CD4-positive, alpha-beta T cell (primary cell): ENCODE data around the gene ITGA11. TPM values are rescaled to one million over a fixed set of nuclear protein-coding genes. Genes with fewer than 3 reads are reported as not detected.

ENCODE experiments used
- ATAC-seq: fragments of 200-7000 bp; cut with Tn5 transposase; one replicate; pipeline ENCODE4 v1.10.0; 2022; ENCODE audit warnings: mild to moderate bottlenecking; ENCODE audit not compliant: poor library complexity
- CTCF ChIA-PET: fragments of 350-600 bp; sonication (Branson Sonifier 250); formaldehyde crosslinking; loops from one replicate; lab custom pipeline; 2021; ENCODE audit warnings: antibody characterized with exemption, inconsistent platforms; lab: Charles Lee
- POLR2A ChIA-PET: fragments of 350-600 bp; sonication (Branson Sonifier 250); formaldehyde crosslinking; loops from one replicate; lab custom pipeline; 2021; ENCODE audit warnings: antibody characterized with exemption, inconsistent platforms; lab: Charles Lee
- DNase-seq, 14 experiments: peaks; one replicate each; pipeline ENCODE4 v3.0.0-alpha.2; 2013 to 2020; ENCODE audit warnings: mixed read lengths in 2 of 14
- H3K27ac ChIP-seq, 2 donors: one replicate each; pipeline versions ENCODE4 v1.5.1 to v1.7.0; 2013; ENCODE audit warnings: low read length in 2 of 2, low read depth in 1 of 2, mild to moderate bottlenecking in 1 of 2
- H3K27me3 ChIP-seq, 2 experiments: 1 replicate in 1 of 2; 2 replicates in 1 of 2; pipeline versions ENCODE4 v1.6.1 to v1.7.0; 2013; ENCODE audit warnings: low read length in 2 of 2, control low read depth in 1 of 2, mild to moderate bottlenecking in 1 of 2, moderate library complexity in 1 of 2; ENCODE audit not compliant: insufficient read depth in 2 of 2, control insufficient read depth in 1 of 2
- H3K36me3 ChIP-seq: one replicate; pipeline ENCODE4 v1.6.1; 2013; ENCODE audit warnings: low read length, control low read depth; ENCODE audit not compliant: insufficient read depth
- H3K4me1 ChIP-seq: one replicate; pipeline ENCODE4 v1.6.1; 2013; ENCODE audit warnings: low read length, control low read depth; ENCODE audit not compliant: insufficient read depth
- H3K4me3 ChIP-seq: one replicate; pipeline ENCODE4 v1.5.1; 2013; ENCODE audit warnings: mild to moderate bottlenecking, low read length, moderate library complexity
- H3K9me3 ChIP-seq, 2 experiments: 1 replicate in 1 of 2; 2 replicates in 1 of 2; pipeline versions ENCODE4 v1.6.1 to v1.7.0; 2013; ENCODE audit warnings: low read length in 2 of 2, mild to moderate bottlenecking in 2 of 2, control low read depth in 1 of 2, moderate library complexity in 1 of 2; ENCODE audit not compliant: control insufficient read depth in 1 of 2, insufficient read depth in 1 of 2
- H3K27ac Mint-ChIP-seq: one replicate; pipeline ENCODE4 v1.8.0; 2020; ENCODE audit warnings: mixed read lengths
- H3K27me3 Mint-ChIP-seq: one replicate; pipeline ENCODE4 v1.8.0; 2021; ENCODE audit warnings: mixed read lengths
- H3K36me3 Mint-ChIP-seq: one replicate; pipeline ENCODE4 v1.8.0; 2021; ENCODE audit warnings: low read depth, mixed read lengths
- H3K4me1 Mint-ChIP-seq: one replicate; pipeline ENCODE4 v1.8.0; 2021; ENCODE audit warnings: low read depth, mixed read lengths
- H3K4me3 Mint-ChIP-seq: one replicate; pipeline ENCODE4 v1.8.0; 2020; ENCODE audit warnings: mild to moderate bottlenecking, mixed read lengths
- H3K9me3 Mint-ChIP-seq: one replicate; pipeline ENCODE4 v1.8.0; 2020; ENCODE audit warnings: mixed read lengths
- CTCF ChIP-seq: fragments of 200-600 bp; IDR thresholded peaks from one replicate; pipeline ENCODE4 v1.8.0; 2022; ENCODE audit warnings: antibody characterized with exemption, mild to moderate bottlenecking
- intact Hi-C, 2 experiments: fragments of 100-400 bp; cut with DNase I in 1 of 2; cut with micrococcal nuclease in 1 of 2; formaldehyde crosslinking; loops; one replicate each; pipeline versions ENCODE4 v1.15.1 to v1.9.0; 2023 to 2025; cut with DNase I, micrococcal nuclease
- total RNA-seq, 174 experiments: library from RNA in 2 of 174; stranded (reverse) in 2 of 174; gene quantifications; one replicate each; pipeline ENCODE4 v1.2.3 and lab custom pipeline; 2021 to 2026

Gene ITGA11
- total RNA-seq, 2 experiments from 2014 or later = 0.08 to 0.20 TPM

- Mint-ChIP-seq H3K4me1 (peaks cover 52% of the 10 kb centered on the region), H3K27ac (peak overlapping the region; percentile 88), H3K4me3 (peak overlapping the region; percentile 4), H3K9me3 (no peaks in the 10 kb centered on the region), H3K27me3 (no peaks in the 10 kb centered on the region), H3K36me3 (peaks cover 9% of the 10 kb centered on the region)
- peaks cover 13% of the 10 kb centered on the region for H3K4me1 ChIP-seq
- POLR2A ChIA-PET = interaction anchor here (3.4 kb wide), 1 partner anchor 23 kb away, joined by 37 read pairs; the partner anchor contains the start of gene FEM1B
- no peak for ATAC-seq
- H3K27me3 ChIP-seq = no peaks in the 10 kb centered on the region
- peak in 1 of 14 experiments; percentile 4 for DNase-seq
- no peak overlapping the region for H3K27ac ChIP-seq
- no peaks in the 10 kb centered on the region for H3K9me3 ChIP-seq
- CTCF ChIA-PET = no interaction called here
- TF ChIP-seq CTCF = no peak
- H3K36me3 ChIP-seq = no peaks in the 10 kb centered on the region
- intact Hi-C loops = no loop called here
- H3K4me3 ChIP-seq = no peak overlapping the region
These were observed 131.6 kb downstream of the ITGA11 start for GRCh38 chr15:68300115-68300940.

GRCh38 chr15:68299436-68299835, 132.5 kb downstream of the ITGA11 start:
- ChIA-PET POLR2A (interaction anchor here (1.7 to 3.4 kb wide), 3 partner anchors 17 to 22 kb away, joined by 5 to 37 read pairs (median 11); partner anchors contain the start of gene FEM1B), CTCF (interaction anchor here (1.5 kb wide), 1 partner anchor 21 kb away, joined by 6 read pairs; the partner anchor contains the start of gene FEM1B)
- no peaks in the 10 kb centered on the region for H3K36me3 ChIP-seq
- DNase-seq (peak in 2 of 14 experiments; percentile 8 to 12), ATAC-seq (peak; percentile 32)
- Mint-ChIP-seq H3K4me1 (peaks cover 60% of the 10 kb centered on the region), H3K36me3 (peaks cover 18% of the 10 kb centered on the region), H3K27ac (peak overlapping the region; percentile 88), H3K4me3 (peak overlapping the region; percentile 75), H3K9me3 (no peaks in the 10 kb centered on the region), H3K27me3 (no peaks in the 10 kb centered on the region)
- no peaks in the 10 kb centered on the region for H3K27me3 ChIP-seq
- intact Hi-C loops = loop anchor here (2.0 kb wide), 2 partner anchors 15 to 21 kb away; no protein-coding TSS in a partner anchor
- H3K4me1 ChIP-seq = peaks cover 13% of the 10 kb centered on the region
- no peak for TF ChIP-seq CTCF
- peak overlapping the region; percentile 53 for H3K4me3 ChIP-seq
- H3K9me3 ChIP-seq = no peaks in the 10 kb centered on the region
- peak overlapping the region in 1 of 2 donors; percentile 45 for H3K27ac ChIP-seq

DNA sequence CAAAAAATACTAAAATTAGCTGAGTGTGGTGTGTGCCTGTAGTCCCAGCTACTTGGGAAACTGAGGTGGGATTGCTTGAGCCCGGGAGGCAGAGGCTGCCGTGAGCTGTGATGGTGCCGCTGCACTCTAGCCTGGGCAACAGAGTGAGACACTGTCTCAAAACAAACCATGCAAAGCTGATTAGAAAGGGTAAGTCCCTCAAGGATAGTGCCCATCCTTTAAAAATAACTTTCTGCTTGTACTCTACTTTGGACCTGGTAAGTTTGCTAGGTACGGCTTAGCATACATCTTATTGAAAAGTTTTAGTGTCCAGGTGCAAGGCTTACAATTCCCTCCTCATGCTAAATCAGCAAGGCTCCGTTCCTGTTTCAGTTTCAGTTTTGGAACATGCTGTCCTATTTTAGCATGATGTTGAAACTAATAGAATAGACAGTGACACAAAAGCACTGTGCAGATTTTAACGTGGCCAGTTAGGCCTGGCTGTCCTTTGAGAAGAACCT, 133.0 kb downstream of the ITGA11 start:
- no peaks in the 10 kb centered on the region for H3K9me3 ChIP-seq
- TF ChIP-seq CTCF = no peak
- intact Hi-C loops = loop anchor here (2.0 kb wide), 2 partner anchors 14 to 20 kb away; no protein-coding TSS in a partner anchor
- CTCF ChIA-PET = interaction anchor here (1.5 to 3.8 kb wide), 2 partner anchors 7 to 21 kb away, joined by 6 to 18 read pairs; partner anchors contain the start of gene FEM1B
- H3K36me3 ChIP-seq = peaks cover under 1% of the 10 kb centered on the region
- Mint-ChIP-seq H3K9me3 (no peaks in the 10 kb centered on the region), H3K27me3 (no peaks in the 10 kb centered on the region), H3K27ac (peak overlapping the region; percentile 88), H3K4me3 (peak overlapping the region; percentile 80), H3K36me3 (peaks cover 22% of the 10 kb centered on the region), H3K4me1 (peaks cover 57% of the 10 kb centered on the region)
- peak in 4 of 14 experiments; percentile 14 to 67 (median 59) for DNase-seq
- peaks cover 13% of the 10 kb centered on the region for H3K4me1 ChIP-seq
- peak overlapping the region; percentile 53 for H3K4me3 ChIP-seq
- peak overlapping the region in 1 of 2 donors; percentile 45 for H3K27ac ChIP-seq
- ATAC-seq = peak; percentile 82
- no peaks in the 10 kb centered on the region for H3K27me3 ChIP-seq
- POLR2A ChIA-PET = interaction anchor here (0.6 to 3.4 kb wide), 6 partner anchors 8 to 46 kb away, joined by 4 to 37 read pairs (median 5); partner anchors contain the start of gene FEM1B
